WI38 (cell line): ENCODE results near the gene ATP6V1G2.
A peak's percentile ranks its signal among the peaks of the same experiment; 100 is the strongest.
"Not testable (repeated sequence)": the region's sequence is repeated elsewhere in the genome, so short reads cannot be mapped to it uniquely, and the experiment has no call there.

Experiments
- H3K4me3 ChIP-seq: 2 replicates; pipeline ENCODE4 v1.5.1; 2011; ENCODE audit warnings: low read depth, mild to moderate bottlenecking, control low read depth, low read length
- CTCF ChIP-seq: IDR thresholded peaks from 2 replicates; pipeline ENCODE4 v1.5.1; 2012; ENCODE audit warnings: low read depth, mild to moderate bottlenecking, control low read depth, low read length

The ATP6V1G2 gene

GRCh38 chr6:31510007-31510406, 36.4 kb downstream of the ATP6V1G2 start:
- no peak for TF ChIP-seq CTCF
- H3K4me3 ChIP-seq = no peak overlapping the region

- not testable (repeated sequence) for H3K4me3 ChIP-seq
These were observed 37.4 kb downstream of the ATP6V1G2 start for GRCh38 chr6:31509036-31509435.

- no peak overlapping the region for H3K4me3 ChIP-seq
- TF ChIP-seq CTCF = no peak
These were observed 43.8 kb downstream of the ATP6V1G2 start for GRCh38 chr6:31502586-31502985.

- not testable (repeated sequence) for H3K4me3 ChIP-seq
These were observed 46.8 kb downstream of the ATP6V1G2 start for GRCh38 chr6:31499648-31500047.

GRCh38 chr6:31498748-31499147, 47.7 kb downstream of the ATP6V1G2 start:
- H3K4me3 ChIP-seq = peak overlapping the region; percentile 12; the same call in 1 of the 2 replicates
- TF ChIP-seq CTCF = no peak

GRCh38 chr6:31497531-31498476, 48.6 kb downstream of the ATP6V1G2 start, which contains the start of gene MICB:
Gene MICB, plus strand, starts transcription at chr6:31498145. Its CDS starts 49 bp downstream, at chr6:31498194.
- TF ChIP-seq CTCF = no peak
- peak within 1 kb of the TSS; percentile 65 for H3K4me3 ChIP-seq

- H3K4me3 ChIP-seq = peak overlapping the region; percentile 65; the same call in 1 of the 2 replicates
These were observed 49.6 kb downstream of the ATP6V1G2 start for GRCh38 chr6:31496826-31497225.

GRCh38 chr6:31495580-31495979, 50.8 kb downstream of the ATP6V1G2 start:
- no peak for TF ChIP-seq CTCF
- H3K4me3 ChIP-seq = peak overlapping the region; percentile 74
